Amygdala (tissue), 56 donors: ENCODE data around the gene SLC66A1.

Experiments
- DNase-seq, 56 donors: peaks; one replicate each; lab custom pipeline; 2025; lab: John Stamatoyannopoulos, UW

The SLC66A1 gene

DNA sequence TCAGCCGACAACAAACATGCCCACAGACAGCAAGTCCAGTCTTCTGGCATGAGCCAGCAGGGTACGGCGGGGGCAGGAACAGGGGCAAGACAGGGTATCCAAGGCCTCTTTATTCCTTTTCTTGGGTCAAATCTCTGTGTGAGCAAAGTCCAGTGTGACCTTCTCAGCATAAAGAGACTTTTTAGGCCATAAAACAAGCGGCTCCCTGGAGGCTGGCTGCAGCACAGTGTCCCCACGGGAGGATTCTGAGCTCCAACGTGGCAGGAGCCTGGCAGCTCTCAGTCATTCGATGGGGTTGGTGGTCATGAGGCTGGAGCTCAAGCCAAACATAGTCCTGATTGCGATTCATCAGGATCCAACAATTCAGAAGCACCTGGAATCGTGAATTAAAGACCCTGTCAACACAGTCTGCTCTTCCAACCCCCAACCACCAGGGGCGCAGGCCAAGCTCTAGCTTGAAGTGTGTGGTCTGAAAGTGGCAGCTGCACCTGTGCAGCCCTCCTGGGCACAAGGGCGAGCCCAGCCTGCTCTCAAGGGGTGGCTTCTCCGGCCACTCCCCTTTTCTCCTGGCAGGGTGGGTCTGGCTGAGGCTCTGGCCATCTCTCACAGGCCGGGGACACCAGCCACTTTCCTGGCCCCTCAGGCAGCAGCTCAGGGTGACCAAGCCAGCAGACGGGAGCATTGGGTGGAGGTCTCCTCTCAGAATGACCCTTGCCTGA lies 62.1 kb downstream of the SLC66A1 start:
- DNase-seq, result no peak

- DNase-seq, result no peak
Measured at GRCh38 chr1:19374926-19375325, 62.8 kb downstream of the SLC66A1 start.

DNA sequence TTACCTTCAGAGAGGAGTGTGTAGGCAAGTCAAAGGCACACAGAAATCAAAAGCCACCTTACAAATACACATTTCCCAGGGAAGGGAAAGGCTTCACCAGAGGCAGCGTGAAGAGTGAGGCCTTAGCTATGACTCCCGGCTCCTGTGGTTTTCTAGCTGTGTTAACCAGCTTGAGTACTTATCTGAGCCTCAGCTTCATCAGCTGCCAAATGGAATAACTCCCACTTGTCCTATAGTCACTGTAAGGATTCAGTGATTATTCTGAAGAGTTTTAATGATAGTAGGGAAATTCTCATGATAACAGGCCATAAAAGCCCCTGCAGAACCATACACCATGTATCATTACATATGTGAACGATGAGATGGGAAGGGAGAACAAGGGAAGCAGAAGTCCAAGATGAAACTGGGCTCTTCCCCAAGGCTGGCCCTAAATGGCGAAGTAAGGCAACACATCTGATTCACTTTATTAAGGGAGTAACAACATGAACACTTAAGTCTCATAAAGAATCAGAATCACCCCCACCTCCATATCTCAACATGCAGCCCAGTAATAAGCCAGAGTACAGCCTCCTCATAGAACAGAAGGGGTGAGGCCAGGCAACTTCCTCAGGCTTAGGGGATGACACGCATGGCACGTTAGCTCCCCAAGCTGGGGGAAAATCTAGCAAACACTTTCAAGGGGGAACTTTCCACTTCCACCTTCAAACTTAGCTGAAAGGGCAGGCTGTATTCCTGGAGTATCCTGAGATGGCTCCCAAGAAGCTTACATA lies 63.7 kb downstream of the SLC66A1 start:
- DNase-seq, result no peak

DNA sequence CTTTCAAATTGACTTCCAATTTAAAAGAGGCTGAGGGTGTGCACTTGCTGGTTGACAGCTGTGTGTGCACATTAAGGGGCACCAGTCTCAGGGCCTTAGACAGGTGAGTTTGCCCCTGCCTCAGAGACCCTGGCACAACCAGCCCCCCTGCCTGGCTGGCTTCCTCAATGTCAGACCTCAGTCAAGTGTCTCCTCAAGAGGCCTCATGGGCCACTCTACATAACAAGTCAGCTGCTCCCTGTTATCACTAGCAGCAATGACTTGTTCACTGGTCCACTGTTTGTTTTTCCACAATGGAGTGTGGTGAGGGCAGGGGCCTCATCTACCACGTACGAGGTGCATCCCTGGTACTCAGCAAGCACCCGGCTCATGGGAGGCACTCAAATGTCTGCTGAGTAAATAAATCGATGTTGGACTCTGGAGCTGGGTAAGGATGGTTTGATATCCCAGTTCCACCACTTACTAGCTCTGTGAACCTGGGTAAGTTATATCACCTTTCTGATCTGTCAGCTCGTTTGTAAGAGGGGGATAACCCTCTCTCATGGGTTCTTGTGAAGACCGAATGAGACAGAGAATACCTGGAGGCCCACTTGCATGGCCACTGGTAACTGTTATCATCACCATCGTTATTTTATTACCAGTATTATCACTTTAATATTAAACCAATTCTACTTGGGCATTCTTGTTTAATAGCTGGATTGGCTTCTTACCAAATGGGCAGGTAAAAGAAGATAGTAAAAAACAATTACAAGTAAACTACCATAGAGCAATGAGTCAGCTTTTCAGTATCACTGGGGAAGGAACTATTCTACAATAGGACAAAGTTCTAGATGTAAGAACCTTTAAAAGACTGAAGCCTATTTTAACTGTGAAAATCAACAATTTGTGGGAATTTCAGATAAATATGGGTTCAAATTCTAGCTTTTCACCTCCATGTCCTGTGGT lies 64.6 kb downstream of the SLC66A1 start:
- DNase-seq, result no peak

DNA sequence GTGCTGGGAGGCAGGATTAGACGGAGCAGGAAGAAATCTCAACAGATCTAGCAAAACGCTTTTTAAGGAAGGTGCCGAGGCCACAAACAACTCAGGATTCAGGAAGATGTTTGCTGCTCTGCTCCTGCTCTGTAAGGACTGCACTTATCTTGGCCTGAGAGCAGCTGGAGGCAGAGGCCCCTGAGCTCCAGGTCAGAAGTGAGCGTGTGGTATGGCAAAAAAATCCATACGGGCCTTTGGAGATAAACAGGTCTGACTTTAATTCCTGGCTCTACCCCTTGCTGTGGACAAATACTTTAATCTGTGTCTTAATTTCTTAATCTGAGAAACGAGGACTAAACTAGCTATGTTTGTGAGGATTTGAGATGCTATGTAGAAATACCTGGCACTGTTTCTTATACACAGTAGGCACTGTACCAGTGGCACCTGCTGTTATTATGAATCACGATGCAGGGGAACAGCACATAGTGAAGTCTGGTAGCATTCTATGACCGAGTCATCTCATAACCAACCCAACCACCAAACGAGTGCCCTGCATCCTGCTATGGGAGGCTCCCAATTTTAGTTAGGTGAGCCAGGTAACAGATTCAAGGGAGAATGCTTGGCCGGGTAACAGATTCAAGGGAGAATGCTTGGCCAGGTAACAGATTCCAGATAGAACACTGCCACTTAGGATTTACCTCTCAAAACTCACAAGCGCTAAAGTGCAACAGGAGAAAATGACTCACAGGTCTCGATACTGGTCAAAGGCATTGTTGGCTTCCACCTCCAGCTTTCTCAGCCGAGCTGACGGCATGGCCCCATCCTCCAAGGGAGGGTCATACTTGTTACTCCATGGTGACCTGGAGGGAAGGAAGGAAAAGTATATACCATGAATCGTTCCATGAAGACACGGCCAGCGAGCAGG lies 65.9 kb downstream of the SLC66A1 start:
- DNase-seq, result no peak
